GM21737 (cell line): ENCODE data around the gene COX20.

Source experiments
- ATAC-seq: cut with Tn5 transposase; IDR thresholded peaks from one replicate; pipeline ENCODE4 v1.9.1; 2021; ENCODE audit warnings: mild to moderate bottlenecking, moderate library complexity; ENCODE audit not compliant: unreplicated experiment

Gene COX20

GRCh38 chr1:244850896-244851295, 15.4 kb downstream of the COX20 start:
- no peak for ATAC-seq

GRCh38 chr1:244851546-244852231, 16.2 kb downstream of the COX20 start:
- no peak for ATAC-seq

GRCh38 chr1:244852694-244853093, 17.2 kb downstream of the COX20 start:
- ATAC-seq, result no peak

DNA sequence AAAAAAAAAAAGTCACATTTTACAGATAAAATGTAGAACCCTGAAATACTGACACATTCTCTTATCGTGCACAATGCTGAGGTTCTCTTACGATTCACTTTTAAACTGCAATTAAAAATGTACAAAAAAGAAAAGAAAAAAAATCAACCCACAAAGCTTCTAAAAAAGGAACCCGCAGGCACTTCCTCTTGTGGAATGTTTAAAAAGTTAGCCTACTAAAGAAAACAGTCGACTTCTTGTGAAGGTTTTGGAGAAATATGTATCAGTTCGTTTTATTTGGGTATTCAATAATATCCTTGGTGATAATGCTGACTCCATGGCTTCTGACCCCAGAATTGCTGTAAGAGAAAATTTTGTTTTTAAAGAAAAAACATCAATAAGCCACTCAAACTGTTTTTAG, 18.7 kb downstream of the COX20 start:
- no peak for ATAC-seq

DNA sequence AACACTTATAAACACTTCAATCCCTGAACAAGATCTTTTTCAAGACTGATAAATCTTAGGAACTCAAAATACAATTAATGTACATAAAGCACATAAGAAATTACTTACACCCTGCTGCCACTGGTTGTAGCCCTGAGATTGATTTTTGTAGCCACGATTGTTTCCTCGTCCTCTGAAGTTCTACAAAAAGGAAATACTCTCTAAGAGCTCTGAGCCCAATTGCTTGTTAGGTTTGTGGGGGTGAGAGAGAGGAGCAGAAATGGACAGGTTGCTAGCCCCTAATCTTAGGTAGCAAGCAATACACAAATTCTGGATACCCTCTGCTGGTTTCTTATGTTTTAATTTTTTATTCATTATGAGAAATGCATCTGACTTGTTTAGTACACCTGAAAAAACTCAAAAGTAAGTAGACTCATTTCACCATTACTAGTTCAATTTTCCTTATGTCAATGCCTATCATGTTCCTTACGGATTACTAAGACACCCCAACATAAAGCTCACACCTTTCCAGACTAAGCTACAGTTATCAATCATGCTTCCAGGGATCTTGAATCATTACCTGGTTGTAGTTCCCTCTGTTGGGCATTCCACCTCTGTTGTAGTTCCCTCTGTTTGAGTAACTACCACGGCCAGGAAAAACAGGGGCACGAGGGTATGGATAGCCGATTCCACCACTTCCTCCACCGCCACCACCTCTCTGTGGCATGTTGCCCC, 19.6 kb downstream of the COX20 start:
- ATAC-seq, result no peak

- ATAC-seq, result no peak
Observed at GRCh38 chr1:244857761-244858160, 22.3 kb downstream of the COX20 start.

- ATAC-seq, result no peak
Observed at GRCh38 chr1:244858357-244858756, 22.9 kb downstream of the COX20 start.

DNA sequence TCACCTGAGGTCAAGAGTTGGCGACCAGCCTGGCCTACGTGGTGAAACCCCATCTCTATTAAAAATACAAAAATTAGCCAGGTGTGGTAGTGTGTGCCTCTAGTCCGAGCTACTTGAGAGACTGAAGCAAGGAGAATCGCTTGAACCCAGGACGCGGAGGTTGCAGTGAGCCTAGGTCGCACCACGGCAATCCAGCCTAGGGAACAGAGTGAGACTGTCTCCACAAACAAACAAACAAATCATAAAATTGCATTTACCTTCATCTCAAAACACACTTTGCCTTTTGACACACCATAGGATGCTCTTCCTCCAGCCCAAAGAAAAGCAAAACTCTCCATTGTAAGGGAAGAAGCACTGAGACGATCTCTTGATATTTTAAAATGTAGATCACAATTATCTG, 24.6 kb downstream of the COX20 start:
- ATAC-seq, result no peak

DNA sequence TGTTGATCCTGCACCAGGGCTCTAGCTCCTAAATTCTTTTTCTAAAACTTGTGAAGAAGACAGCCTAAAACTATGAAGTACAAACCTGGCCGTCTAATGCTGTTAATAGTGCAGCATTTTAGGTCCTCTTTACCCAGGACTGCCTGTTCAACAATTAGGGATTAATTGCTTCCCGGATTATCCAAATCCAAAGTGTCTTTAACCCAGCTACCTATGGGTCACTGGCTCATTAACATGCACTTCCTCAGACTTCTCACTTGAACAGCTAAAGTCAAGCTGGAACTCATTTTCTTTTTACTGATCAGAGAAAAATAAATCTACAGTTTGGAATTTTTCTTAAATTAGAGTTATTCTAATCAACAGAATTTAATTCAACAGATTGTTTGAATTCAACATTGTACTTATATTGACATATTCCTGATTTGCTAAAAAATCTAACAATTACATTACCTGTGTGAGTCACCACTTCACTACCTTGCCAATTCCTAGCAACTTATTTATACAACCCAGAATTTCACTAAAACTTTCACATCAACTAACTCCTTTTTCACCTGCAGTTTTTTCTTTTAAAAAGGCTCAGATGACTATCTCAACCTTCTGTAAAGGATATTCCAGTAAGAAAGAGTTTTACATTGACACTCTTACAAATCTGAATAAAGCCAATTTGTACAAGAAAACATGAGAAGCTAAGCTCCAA, 25.6 kb downstream of the COX20 start:
- no peak for ATAC-seq

DNA sequence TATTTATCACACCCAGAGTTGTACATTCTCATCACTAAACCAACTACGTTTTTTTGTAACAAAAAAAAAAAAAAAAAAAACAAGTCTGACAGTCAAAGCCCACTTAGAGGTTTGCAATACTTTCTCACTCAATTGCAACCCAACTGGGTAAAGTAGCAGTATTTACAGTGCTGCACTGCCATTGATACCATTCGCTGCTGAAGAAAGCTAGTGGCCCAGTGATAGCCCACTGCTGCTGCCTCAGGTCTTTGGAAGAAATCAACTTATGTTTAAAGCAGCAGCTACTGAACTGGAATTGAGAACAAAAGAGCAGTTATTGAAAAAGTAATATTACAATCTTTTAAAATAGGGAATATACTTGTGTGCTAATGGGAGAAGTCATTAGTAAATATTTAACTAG, 26.2 kb downstream of the COX20 start:
- ATAC-seq, result no peak

GRCh38 chr1:244862354-244862698, 26.9 kb downstream of the COX20 start:
- no peak for ATAC-seq

DNA sequence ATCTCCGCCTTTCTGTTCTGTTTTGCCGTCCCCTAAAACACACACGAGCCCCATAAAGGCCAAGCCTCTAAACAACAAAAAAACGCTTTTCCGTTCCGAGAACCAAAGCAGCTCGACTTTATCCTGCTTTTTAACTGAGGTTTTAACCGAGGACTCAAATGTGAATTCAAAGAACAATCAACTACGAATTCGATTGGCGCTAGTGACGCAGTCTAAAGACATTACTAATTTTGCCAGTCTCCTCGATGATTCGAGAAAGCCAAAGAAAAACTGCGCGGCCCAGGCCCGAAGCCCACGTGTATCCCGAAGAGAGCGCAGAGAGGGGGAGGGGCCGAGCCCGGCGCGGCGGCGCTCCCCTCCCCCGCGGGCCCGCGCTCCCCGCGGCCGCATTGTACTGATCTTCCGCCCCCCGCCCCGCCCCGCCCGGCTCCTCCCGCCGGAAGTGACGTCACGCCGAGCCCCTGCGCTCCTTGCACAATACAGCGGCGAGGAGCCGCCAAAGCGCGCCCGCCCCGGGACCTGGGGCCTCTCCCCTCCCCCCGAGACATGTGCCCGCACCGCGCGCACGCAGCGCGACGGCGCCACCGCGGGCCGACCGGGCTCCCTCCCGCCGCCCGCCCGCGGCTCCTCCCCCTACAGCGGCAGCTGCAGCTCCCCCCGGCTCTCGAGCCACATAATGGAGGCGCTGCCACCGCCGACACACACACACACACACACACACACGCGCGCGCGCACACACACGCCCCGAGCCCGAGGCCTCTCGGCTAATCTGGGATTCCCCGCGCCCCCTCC, 27.4 kb downstream of the COX20 start:
- peak; percentile 51 for ATAC-seq

DNA sequence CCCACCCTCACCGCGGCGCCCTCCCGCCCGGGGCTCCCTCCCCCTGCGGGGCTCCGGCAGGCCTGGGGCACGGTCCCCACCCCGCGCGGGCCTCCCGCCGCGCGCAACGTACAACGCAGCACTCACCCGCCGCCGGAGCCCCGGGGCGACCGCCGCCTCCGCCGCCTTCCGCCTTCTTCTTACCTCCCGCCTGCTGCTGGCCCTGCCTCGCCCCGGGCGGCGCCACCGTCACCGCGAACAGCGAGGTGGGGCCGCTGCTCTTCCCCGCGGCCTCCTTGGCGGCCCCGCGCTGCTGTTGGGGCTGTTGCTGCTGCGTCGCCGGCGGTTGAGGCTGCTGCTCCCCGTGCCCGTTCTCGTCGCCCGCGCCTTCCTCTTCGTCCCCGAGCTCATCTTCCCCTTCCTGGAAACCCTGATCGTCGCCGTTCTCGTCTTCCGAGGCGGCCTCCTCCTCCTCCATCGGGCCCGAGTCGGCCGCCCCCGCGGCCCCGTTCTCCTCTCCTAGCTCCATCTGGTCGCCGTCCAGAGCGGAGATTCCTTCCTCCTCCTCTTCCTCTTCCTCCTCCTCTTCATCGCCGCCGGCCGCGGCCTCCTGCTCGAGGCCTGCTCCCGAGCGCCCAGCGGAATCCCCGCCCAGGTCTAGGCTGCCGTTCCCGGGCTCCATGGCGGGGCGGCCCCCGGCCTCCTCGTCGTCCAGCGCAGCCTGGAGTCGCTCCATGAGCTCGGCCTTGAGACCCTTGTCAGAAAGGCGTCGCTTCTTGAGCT, 28.2 kb downstream of the COX20 start:
- ATAC-seq, result peak; percentile 5

- ATAC-seq, result peak; percentile 58
Observed at GRCh38 chr1:244864253-244865027, 29.0 kb downstream of the COX20 start, which contains the start of gene HNRNPU. Gene HNRNPU, minus strand, starts transcription at chr1:244864543. Its CDS starts 236 bp downstream, at chr1:244864307.

DNA sequence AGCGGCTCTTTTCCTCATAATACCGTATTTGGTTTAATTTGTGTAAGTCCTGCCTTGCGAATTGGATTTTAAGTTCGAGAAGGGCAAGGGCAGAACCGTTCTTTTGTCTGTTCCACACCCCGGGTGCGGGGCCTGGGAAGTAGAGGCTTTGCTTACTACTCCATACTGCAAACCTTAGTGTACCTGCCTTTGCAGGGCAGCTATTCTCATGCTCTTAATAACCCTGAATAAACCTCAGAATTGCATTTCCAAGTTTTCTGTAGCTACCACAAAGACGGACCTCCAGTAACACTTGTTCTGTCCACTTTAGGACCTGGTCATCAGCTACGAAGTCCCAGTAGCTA, 29.5 kb downstream of the COX20 start:
- ATAC-seq, result no peak

GRCh38 chr1:244865820-244866219, 30.4 kb downstream of the COX20 start:
- no peak for ATAC-seq

DNA sequence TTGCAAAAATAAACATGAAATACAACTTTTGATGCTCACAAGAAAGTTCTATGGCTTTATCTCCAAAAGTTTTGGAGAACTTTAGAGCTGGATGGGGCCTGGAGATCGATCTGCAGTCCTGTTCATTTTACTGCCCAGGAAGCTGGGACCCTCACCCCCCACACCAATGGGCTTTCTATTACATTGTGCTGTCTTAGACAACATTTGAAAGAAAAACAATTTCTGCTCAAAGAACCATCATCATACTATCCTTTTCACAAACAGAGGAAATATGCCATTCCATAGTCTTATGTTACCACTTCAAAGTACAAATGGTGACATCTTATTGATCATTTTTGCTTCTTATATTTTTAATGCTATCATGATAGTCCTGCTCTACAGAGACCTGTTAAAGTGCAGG, 30.9 kb downstream of the COX20 start:
- ATAC-seq, result no peak

- ATAC-seq, result no peak
Observed at GRCh38 chr1:244868484-244869363, 33.3 kb downstream of the COX20 start.

- ATAC-seq, result no peak
Observed at GRCh38 chr1:244869364-244869827, 33.9 kb downstream of the COX20 start.
